GM23338 (cell line): Measurements from ENCODE around the gene TMEM244. TPM values are rescaled to one million over a fixed set of nuclear protein-coding genes. Genes with fewer than 3 reads are reported as not detected.
"Not testable (repeated sequence)": the region's sequence is repeated elsewhere in the genome, so short reads cannot be mapped to it uniquely, and the experiment has no call there.

ENCODE experiments used
- ATAC-seq: fragments of 200-7000 bp; cut with Tn5 transposase; 3 replicates; pipeline ENCODE4 v1.9.1; 2020
- DNase-seq: peaks from one replicate; pipeline ENCODE4 v3.0.0-alpha.2; 2015; ENCODE audit warnings: low spot score
- H2AFZ ChIP-seq: fragments of 200-600 bp; sonication (generic); 2 replicates; pipeline ENCODE4 v1.8.0; 2016; ENCODE audit warnings: antibody characterized with exemption, mild to moderate bottlenecking, moderate library complexity
- H3F3A ChIP-seq: fragments of 200-600 bp; sonication (generic); replicated peaks from 2 replicates; pipeline ENCODE4 v1.8.0; 2017; ENCODE audit warnings: antibody characterized with exemption, mixed run types, low read depth
- H3K27ac ChIP-seq: fragments of 200-600 bp; sonication (generic); 2 replicates; pipeline ENCODE4 v1.6.1; 2016; ENCODE audit warnings: low read depth
- H3K27me3 ChIP-seq: fragments of 200-600 bp; sonication (generic); 2 replicates; pipeline ENCODE4 v1.8.0; 2016; ENCODE audit warnings: mild to moderate bottlenecking, mixed run types, moderate library complexity; ENCODE audit not compliant: insufficient read depth
- H3K36me3 ChIP-seq: fragments of 200-600 bp; sonication (generic); 2 replicates; pipeline ENCODE4 v1.8.0; 2016; ENCODE audit warnings: mild to moderate bottlenecking; ENCODE audit not compliant: insufficient read depth
- H3K4me1 ChIP-seq: fragments of 200-600 bp; sonication (generic); 2 replicates; pipeline ENCODE4 v1.8.0; 2016; ENCODE audit warnings: mild to moderate bottlenecking, moderate library complexity; ENCODE audit not compliant: insufficient read depth
- H3K4me2 ChIP-seq: fragments of 200-600 bp; sonication (generic); 2 replicates; pipeline ENCODE4 v1.7.1; 2017; ENCODE audit warnings: mixed run types
- H3K4me3 ChIP-seq: fragments of 200-600 bp; sonication (generic); 2 replicates; pipeline ENCODE4 v1.6.1; 2016; ENCODE audit warnings: mixed run types
- H3K79me2 ChIP-seq: fragments of 200-600 bp; sonication (generic); replicated peaks from 2 replicates; pipeline ENCODE4 v1.8.0; 2017; ENCODE audit warnings: mild to moderate bottlenecking; ENCODE audit not compliant: insufficient read depth
- H3K9me2 ChIP-seq: fragments of 200-600 bp; sonication (generic); 2 replicates; pipeline ENCODE4 v1.8.0; 2017; ENCODE audit not compliant: insufficient read depth
- H4K20me1 ChIP-seq: fragments of 200-600 bp; sonication (generic); replicated peaks from 2 replicates; pipeline ENCODE4 v1.8.0; 2017; ENCODE audit warnings: mild to moderate bottlenecking; ENCODE audit not compliant: insufficient read depth
- H3K27ac Mint-ChIP-seq: 2 replicates; pipeline ENCODE4 v1.8.0; 2020; ENCODE audit warnings: inconsistent platforms, mild to moderate bottlenecking, moderate library complexity, mixed read lengths
- H3K27me3 Mint-ChIP-seq: 3 replicates; pipeline ENCODE4 v1.8.0; 2022; ENCODE audit warnings: low read depth, mild to moderate bottlenecking, moderate library complexity, mixed read lengths, inconsistent platforms; ENCODE audit not compliant: insufficient read depth, poor library complexity
- H3K36me3 Mint-ChIP-seq: 3 replicates; pipeline ENCODE4 v1.8.0; 2021; ENCODE audit warnings: low read depth, mild to moderate bottlenecking, inconsistent platforms, moderate library complexity, mixed read lengths
- H3K4me1 Mint-ChIP-seq: 3 replicates; pipeline ENCODE4 v1.8.0; 2020; ENCODE audit warnings: mild to moderate bottlenecking, inconsistent platforms, mixed read lengths
- H3K4me3 Mint-ChIP-seq: 3 replicates; pipeline ENCODE4 v1.8.0; 2021; ENCODE audit warnings: moderate library complexity, mild to moderate bottlenecking, inconsistent platforms, mixed read lengths
- H3K9me3 Mint-ChIP-seq: 3 replicates; pipeline ENCODE4 v1.8.0; 2020; ENCODE audit warnings: moderate library complexity, mild to moderate bottlenecking, inconsistent platforms, mixed read lengths
- CREB1 ChIP-seq: fragments of 250-450 bp; sonication (Bioruptor Pico); IDR thresholded peaks from 2 replicates; pipeline ENCODE4 v1.5.0; 2020; ENCODE audit warnings: low read depth, mild to moderate bottlenecking, moderate library complexity
- EZH2phosphoT487 ChIP-seq: fragments of 200-600 bp; sonication (generic); IDR thresholded peaks from one replicate; pipeline ENCODE4 v1.8.1; 2018; ENCODE audit warnings: antibody characterized with exemption; ENCODE audit not compliant: unreplicated experiment
- ZNF331 ChIP-seq: fragments of 250-450 bp; sonication (Bioruptor Pico); IDR thresholded peaks from 2 replicates; pipeline ENCODE4 v1.5.0; 2020; ENCODE audit warnings: low read depth, mild to moderate bottlenecking, moderate library complexity
- polyA plus RNA-seq: library from polyadenylated mRNA; unstranded; fragments of >200 nt; fragmentation: Nextera tagmentation; extraction: Ambion mirVana; gene quantifications from 2 replicates; pipeline ENCODE4 v1.2.1, GENCODE V29; 2016
- total RNA-seq: library from RNA; depleted of rRNA; stranded (reverse); fragments of >200 nt; shearing (Covaris generic); gene quantifications from 2 replicates; pipeline ENCODE4 v1.2.3, GENCODE V29; 2014
- TF ChIP-seq, protein P1 (sequence below), 2 experiments: fragments of 200-600 bp in 1 of 2; sonication (generic) in 1 of 2; conservative IDR thresholded peaks; 2 replicates each; pipeline versions ENCODE4 v1.5.1 to v1.6.1; 2016 to 2017; ENCODE audit warnings: antibody characterized with exemption in 2 of 2, low read depth in 2 of 2, mild to moderate bottlenecking in 2 of 2, moderate library complexity in 1 of 2
- TF ChIP-seq, protein P2 (sequence below): fragments of 250-450 bp; sonication (Bioruptor Pico); IDR thresholded peaks from 2 replicates; pipeline ENCODE4 v1.5.0; 2020; ENCODE audit warnings: mild to moderate bottlenecking, moderate library complexity

The TMEM244 gene
- total and polyA plus RNA-seq, 2 experiments from 2014 or later = not detected

DNA sequence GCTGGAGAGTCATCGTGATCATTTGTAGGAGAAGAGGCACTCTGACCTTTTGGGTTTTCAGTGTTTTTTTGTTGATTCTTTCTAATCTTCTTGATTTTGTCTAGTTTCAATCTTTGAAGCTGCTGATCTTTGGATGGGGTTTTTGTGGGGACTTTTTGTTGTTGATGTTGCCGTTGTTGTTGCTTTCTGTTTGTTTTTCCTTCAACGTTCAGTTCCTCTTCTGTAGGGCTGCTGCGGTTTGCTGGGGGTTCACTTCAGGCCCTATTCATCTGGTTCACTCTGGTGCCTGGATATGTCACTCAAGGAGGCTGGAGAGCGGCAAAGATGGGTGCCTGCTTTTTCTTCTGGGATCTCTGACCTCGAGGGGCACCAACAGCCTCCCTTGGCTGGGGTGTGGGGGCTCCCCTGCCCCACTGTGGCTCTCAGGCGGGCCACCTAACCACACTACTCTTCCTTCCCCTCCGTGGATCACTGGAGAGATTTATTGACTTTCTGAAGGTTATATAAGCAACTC is 21.5 kb upstream of the TMEM244 start (continued):
- TF ChIP-seq EZH2phosphoT487 = no peak
- TF ChIP-seq, protein P1, sequence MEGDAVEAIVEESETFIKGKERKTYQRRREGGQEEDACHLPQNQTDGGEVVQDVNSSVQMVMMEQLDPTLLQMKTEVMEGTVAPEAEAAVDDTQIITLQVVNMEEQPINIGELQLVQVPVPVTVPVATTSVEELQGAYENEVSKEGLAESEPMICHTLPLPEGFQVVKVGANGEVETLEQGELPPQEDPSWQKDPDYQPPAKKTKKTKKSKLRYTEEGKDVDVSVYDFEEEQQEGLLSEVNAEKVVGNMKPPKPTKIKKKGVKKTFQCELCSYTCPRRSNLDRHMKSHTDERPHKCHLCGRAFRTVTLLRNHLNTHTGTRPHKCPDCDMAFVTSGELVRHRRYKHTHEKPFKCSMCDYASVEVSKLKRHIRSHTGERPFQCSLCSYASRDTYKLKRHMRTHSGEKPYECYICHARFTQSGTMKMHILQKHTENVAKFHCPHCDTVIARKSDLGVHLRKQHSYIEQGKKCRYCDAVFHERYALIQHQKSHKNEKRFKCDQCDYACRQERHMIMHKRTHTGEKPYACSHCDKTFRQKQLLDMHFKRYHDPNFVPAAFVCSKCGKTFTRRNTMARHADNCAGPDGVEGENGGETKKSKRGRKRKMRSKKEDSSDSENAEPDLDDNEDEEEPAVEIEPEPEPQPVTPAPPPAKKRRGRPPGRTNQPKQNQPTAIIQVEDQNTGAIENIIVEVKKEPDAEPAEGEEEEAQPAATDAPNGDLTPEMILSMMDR (conservative IDR thresholded peaks at IDR 0.05; ENCODE audit: low read depth in 2 of 2) = no peak
- no peak for TF ChIP-seq CREB1 (CRISPR knock-in tag)
- TF ChIP-seq ZNF331 (CRISPR knock-in tag) = no peak
- TF ChIP-seq, protein P2, sequence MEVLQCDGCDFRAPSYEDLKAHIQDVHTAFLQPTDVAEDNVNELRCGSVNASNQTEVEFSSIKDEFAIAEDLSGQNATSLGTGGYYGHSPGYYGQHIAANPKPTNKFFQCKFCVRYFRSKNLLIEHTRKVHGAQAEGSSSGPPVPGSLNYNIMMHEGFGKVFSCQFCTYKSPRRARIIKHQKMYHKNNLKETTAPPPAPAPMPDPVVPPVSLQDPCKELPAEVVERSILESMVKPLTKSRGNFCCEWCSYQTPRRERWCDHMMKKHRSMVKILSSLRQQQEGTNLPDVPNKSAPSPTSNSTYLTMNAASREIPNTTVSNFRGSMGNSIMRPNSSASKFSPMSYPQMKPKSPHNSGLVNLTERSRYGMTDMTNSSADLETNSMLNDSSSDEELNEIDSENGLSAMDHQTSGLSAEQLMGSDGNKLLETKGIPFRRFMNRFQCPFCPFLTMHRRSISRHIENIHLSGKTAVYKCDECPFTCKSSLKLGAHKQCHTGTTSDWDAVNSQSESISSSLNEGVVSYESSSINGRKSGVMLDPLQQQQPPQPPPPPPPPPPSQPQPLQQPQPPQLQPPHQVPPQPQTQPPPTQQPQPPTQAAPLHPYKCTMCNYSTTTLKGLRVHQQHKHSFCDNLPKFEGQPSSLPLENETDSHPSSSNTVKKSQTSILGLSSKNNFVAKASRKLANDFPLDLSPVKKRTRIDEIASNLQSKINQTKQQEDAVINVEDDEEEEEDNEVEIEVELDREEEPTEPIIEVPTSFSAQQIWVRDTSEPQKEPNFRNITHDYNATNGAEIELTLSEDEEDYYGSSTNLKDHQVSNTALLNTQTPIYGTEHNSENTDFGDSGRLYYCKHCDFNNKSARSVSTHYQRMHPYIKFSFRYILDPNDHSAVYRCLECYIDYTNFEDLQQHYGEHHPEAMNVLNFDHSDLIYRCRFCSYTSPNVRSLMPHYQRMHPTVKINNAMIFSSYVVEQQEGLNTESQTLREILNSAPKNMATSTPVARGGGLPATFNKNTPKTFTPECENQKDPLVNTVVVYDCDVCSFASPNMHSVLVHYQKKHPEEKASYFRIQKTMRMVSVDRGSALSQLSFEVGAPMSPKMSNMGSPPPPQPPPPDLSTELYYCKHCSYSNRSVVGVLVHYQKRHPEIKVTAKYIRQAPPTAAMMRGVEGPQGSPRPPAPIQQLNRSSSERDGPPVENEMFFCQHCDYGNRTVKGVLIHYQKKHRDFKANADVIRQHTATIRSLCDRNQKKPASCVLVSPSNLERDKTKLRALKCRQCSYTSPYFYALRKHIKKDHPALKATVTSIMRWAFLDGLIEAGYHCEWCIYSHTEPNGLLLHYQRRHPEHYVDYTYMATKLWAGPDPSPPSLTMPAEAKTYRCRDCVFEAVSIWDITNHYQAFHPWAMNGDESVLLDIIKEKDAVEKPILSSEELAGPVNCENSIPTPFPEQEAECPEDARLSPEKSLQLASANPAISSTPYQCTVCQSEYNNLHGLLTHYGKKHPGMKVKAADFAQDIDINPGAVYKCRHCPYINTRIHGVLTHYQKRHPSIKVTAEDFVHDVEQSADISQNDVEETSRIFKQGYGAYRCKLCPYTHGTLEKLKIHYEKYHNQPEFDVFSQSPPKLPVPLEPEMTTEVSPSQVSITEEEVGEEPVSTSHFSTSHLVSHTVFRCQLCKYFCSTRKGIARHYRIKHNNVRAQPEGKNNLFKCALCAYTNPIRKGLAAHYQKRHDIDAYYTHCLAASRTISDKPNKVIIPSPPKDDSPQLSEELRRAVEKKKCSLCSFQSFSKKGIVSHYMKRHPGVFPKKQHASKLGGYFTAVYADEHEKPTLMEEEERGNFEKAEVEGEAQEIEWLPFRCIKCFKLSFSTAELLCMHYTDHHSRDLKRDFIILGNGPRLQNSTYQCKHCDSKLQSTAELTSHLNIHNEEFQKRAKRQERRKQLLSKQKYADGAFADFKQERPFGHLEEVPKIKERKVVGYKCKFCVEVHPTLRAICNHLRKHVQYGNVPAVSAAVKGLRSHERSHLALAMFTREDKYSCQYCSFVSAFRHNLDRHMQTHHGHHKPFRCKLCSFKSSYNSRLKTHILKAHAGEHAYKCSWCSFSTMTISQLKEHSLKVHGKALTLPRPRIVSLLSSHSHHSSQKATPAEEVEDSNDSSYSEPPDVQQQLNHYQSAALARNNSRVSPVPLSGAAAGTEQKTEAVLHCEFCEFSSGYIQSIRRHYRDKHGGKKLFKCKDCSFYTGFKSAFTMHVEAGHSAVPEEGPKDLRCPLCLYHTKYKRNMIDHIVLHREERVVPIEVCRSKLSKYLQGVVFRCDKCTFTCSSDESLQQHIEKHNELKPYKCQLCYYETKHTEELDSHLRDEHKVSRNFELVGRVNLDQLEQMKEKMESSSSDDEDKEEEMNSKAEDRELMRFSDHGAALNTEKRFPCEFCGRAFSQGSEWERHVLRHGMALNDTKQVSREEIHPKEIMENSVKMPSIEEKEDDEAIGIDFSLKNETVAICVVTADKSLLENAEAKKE = no peak

DNA sequence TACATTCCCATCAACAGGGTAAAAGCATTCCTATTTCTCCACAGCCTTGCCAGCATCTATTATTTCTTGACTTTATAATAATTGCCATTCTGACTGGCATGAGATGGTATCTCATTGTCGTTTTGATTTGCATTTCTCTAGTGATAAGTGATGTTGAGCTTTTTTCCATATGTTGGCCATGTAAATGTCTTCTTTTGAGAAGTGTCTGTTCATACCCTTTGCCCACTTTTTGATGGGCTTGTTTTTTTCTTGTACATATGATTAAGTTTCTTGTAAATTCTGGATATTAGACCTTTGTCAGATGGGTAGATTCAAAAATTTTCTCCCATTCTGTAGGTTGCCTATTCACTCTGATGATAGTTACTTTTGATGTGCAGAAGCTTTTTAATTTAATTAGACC is 16.8 kb upstream of the TMEM244 start:
- not testable (repeated sequence) for H3K4me2 ChIP-seq, H4K20me1 ChIP-seq, H3K27ac ChIP-seq, H3K27me3 ChIP-seq, H3F3A ChIP-seq, H3K27ac Mint-ChIP-seq, H3K4me3 Mint-ChIP-seq, H3K4me1 Mint-ChIP-seq, H3K36me3 Mint-ChIP-seq, H3K79me2 ChIP-seq, H3K4me3 ChIP-seq, H2AFZ ChIP-seq, H3K9me2 ChIP-seq, H3K4me1 ChIP-seq, H3K27me3 Mint-ChIP-seq, ATAC-seq, H3K36me3 ChIP-seq, DNase-seq
- H3K9me3 Mint-ChIP-seq = peaks cover 28% of the 10 kb centered on the region
